Heart left ventricle (tissue), 16 donors: ENCODE data around the gene ARMH3. TPM values are rescaled to one million over a fixed set of nuclear protein-coding genes. Genes with fewer than 3 reads are reported as not detected.

Source experiments
- ATAC-seq, 4 donors: fragments of 200-7000 bp; cut with Tn5 transposase; one replicate each; pipeline ENCODE4 v1.9.1; 2020 to 2022; ENCODE audit warnings: moderate library complexity in 4 of 4, mild to moderate bottlenecking in 3 of 4, moderate number of reproducible peaks in 1 of 4
- DNase-seq, 5 donors: peaks; one replicate each; pipeline ENCODE4 v3.0.0-alpha.2; 2020
- H3K27ac ChIP-seq, 12 donors: fragments of 200-600 bp; sonication (generic) in 4 of 12; one replicate each; pipeline versions ENCODE4 v1.5.0 to v1.8.0; 2016 to 2022; ENCODE audit warnings: mild to moderate bottlenecking in 2 of 12
- H3K27me3 ChIP-seq, 9 donors: fragments of 200-600 bp; sonication (generic) in 2 of 9; one replicate each; pipeline versions ENCODE4 v1.5.1 to v1.8.0; 2016 to 2022; ENCODE audit warnings: mild to moderate bottlenecking in 3 of 9
- H3K36me3 ChIP-seq, 9 donors: fragments of 200-600 bp; sonication (generic) in 2 of 9; one replicate each; pipeline versions ENCODE4 v1.5.0 to v1.8.0; 2018 to 2022; ENCODE audit warnings: mild to moderate bottlenecking in 2 of 9
- H3K4me1 ChIP-seq, 12 donors: fragments of 200-600 bp; sonication (generic) in 4 of 12; one replicate each; pipeline versions ENCODE4 v1.5.0 to v1.8.0; 2016 to 2022; ENCODE audit warnings: mild to moderate bottlenecking in 3 of 12
- H3K4me3 ChIP-seq, 12 donors: fragments of 200-600 bp; sonication (generic) in 4 of 12; one replicate each; pipeline versions ENCODE4 v1.5.0 to v1.8.0; 2017 to 2022; ENCODE audit warnings: mild to moderate bottlenecking in 9 of 12, moderate library complexity in 4 of 12
- H3K9me3 ChIP-seq, 12 donors: fragments of 200-600 bp; sonication (generic) in 4 of 12; one replicate each; pipeline versions ENCODE4 v1.5.0 to v1.8.0; 2016 to 2022; ENCODE audit warnings: mild to moderate bottlenecking in 1 of 12
- CTCF ChIP-seq, 12 donors: fragments of 200-600 bp; sonication (generic) in 4 of 12; IDR thresholded peaks; one replicate each; pipeline versions ENCODE4 v1.5.0 to v1.8.0; 2018 to 2022; ENCODE audit warnings: antibody characterized with exemption in 12 of 12, mild to moderate bottlenecking in 5 of 12
- POLR2A ChIP-seq, 2 donors: fragments of 450-650 bp; IDR thresholded peaks; one replicate each; pipeline ENCODE4 v1.6.1; 2017; ENCODE audit warnings: antibody characterized with exemption in 2 of 2, mild to moderate bottlenecking in 2 of 2, moderate library complexity in 2 of 2
- WGBS, 4 donors: extraction: QIAGEN DNeasy Blood & Tissue Kit in 2 of 4; methylation state at CpG; one replicate each; pipeline versions ENCODE4 v1.1.5 to v1.1.7; 2013 to 2018; 5-methylcytosine and 5-hydroxymethylcytosine counted together
- intact Hi-C, 10 donors: fragments of 100-400 bp; cut with DNase I; formaldehyde crosslinking; loops; one replicate each; pipeline versions ENCODE4 v1.11.1 to v1.14.2; 2022
- polyA plus RNA-seq, 2 donors: library from polyadenylated mRNA; stranded (reverse); fragments of 200-250 nt; gene quantifications; one replicate each; pipeline ENCODE4 v1.2.3, GENCODE V29; 2013
- total RNA-seq, 9 donors: library from RNA; depleted of rRNA in 2 of 9; stranded (reverse); fragments of >200 nt in 2 of 9; fragmentation: NEBNext Ultra II Directional in 3 of 9; extraction: Animal tissue kit (Norgen Biotek cat#: 25700) in 3 of 9; gene quantifications; one replicate each; pipeline versions ENCODE4 v1.1.0 to v1.2.4, GENCODE V29; 2016 to 2023
- donor health status: ischemic (EF 13 %, LVEDD 7.1; RV severe dilation, severe dysfunction).
- donor health status: healthy with polysubstance abuse.
- donor health status: DM: no; HTN: yes; CAD: no.
- donor health status: DM: no; HTN: no; CAD: no.
- donor health status: ischemic (EF 25% LVEDD 6.9; RV normal size, moderate dysfunction).
- donor health status: ischemic (EF 25% LVEDD 5.7; RV mildly dilated, moderate dysfunction).
- donor health status: healthy.
- donor health status: DM: yes; HTN: yes; CAD: no.
- donor health status: ischemic (EF 35%, LVEDD 5.7; RV mildly dilated, moderate dysfunction).
- donor health status: nonischemic (EF 11% LVEDD 7.7; RV severe dilation, severe dysfunction).
- donor health status: DM: yes; HTN: yes; CAD: no.
- donor health status: PGD.
- donor health status: ischemic (EF 29% LVEDD 5.4; RV normal size, mild dysfunction).
- donor health status: nonischemic (EF 23%, LVEDD 6.1; RV moderate dilation, normal function).

ARMH3 gene
- total and polyA plus RNA-seq, 11 donors, result 28.5 to 84.2 (median 43.9) TPM

- H3K9me3 ChIP-seq, result no peaks in the 10 kb centered on the region
- no peaks in the 10 kb centered on the region for H3K27me3 ChIP-seq
- peaks cover 0 to 58% (median 32%) of the 10 kb centered on the region in 12 donors for H3K4me1 ChIP-seq
- 22 to 49% (median 27%) methylated on average over 1 of the region's 1 CpG for WGBS, 4 donors
- no peak for DNase-seq
- no peak for TF ChIP-seq POLR2A (IDR thresholded peaks at IDR 0.05)
- no peak for TF ChIP-seq CTCF (IDR thresholded peaks at IDR 0.05)
- H3K27ac ChIP-seq, result peak overlapping the region in 3 of 12 donors; percentile 2 to 23 (median 17)
- intact Hi-C loops, result no loop called here
- peaks cover 0 to 17% (median 0%) of the 10 kb centered on the region in 9 donors for H3K36me3 ChIP-seq
- no peak overlapping the region for H3K4me3 ChIP-seq
- ATAC-seq, result no peak
Measured at GRCh38 chr10:101941871-101942270, 114.1 kb downstream of the ARMH3 start.

- no peak for TF ChIP-seq CTCF (IDR thresholded peaks at IDR 0.05)
- TF ChIP-seq POLR2A (IDR thresholded peaks at IDR 0.05), result no peak
- H3K36me3 ChIP-seq, result peaks cover 0 to 13% (median 0%) of the 10 kb centered on the region in 9 donors
- H3K9me3 ChIP-seq, result no peaks in the 10 kb centered on the region
- ATAC-seq (no peak), DNase-seq (no peak)
- peak overlapping the region in 5 of 12 donors; percentile 17 to 87 (median 71) for H3K27ac ChIP-seq
- no peaks in the 10 kb centered on the region for H3K27me3 ChIP-seq
- H3K4me1 ChIP-seq, result peaks cover 0 to 61% (median 34%) of the 10 kb centered on the region in 12 donors
- 74 to 91% (median 87%) methylated on average over 1 of the region's 1 CpG for WGBS, 4 donors
- no peak overlapping the region for H3K4me3 ChIP-seq
- intact Hi-C loops, result no loop called here
Measured at GRCh38 chr10:101940916-101941315, 115.1 kb downstream of the ARMH3 start.

GRCh38 chr10:101939729-101940128 is 116.2 kb downstream of the ARMH3 start:
- intact Hi-C loops, result loop anchor here in 2 of 10 donors (2.0 to 5.0 kb wide), 2 partner anchors 21 to 37 kb away; no protein-coding TSS in a partner anchor
- Histone ChIP-seq H3K27me3 (no peaks in the 10 kb centered on the region), H3K9me3 (no peaks in the 10 kb centered on the region), H3K27ac (peak overlapping the region; percentile 61 to 88 (median 78)), H3K36me3 (peaks cover 0 to 13% (median 0%) of the 10 kb centered on the region in 9 donors), H3K4me1 (peaks cover 0 to 70% (median 36%) of the 10 kb centered on the region in 12 donors), H3K4me3 (peak overlapping the region in 10 of 12 donors; percentile 17 to 52 (median 28))
- TF ChIP-seq POLR2A (IDR thresholded peaks at IDR 0.05), result no peak
- TF ChIP-seq CTCF (IDR thresholded peaks at IDR 0.05), result no peak
- ATAC-seq (peak; percentile 45 to 77 (median 58)), DNase-seq (no peak)
- 42 to 49% (median 44%) methylated on average over 3 of the region's 3 CpGs for WGBS, 4 donors

GRCh38 chr10:101939008-101939648 is 116.8 kb downstream of the ARMH3 start:
- ATAC-seq (peak; percentile 53 to 76 (median 71)), DNase-seq (no peak)
- 39 to 59% (median 55%) methylated on average over 3 of the region's 3 CpGs for WGBS, 4 donors
- TF ChIP-seq POLR2A (IDR thresholded peaks at IDR 0.05) (no peak), CTCF (IDR thresholded peaks at IDR 0.05) (no peak)
- peaks cover 0 to 13% (median 0%) of the 10 kb centered on the region in 9 donors for H3K36me3 ChIP-seq
- H3K4me3 ChIP-seq, result peak overlapping the region in 10 of 12 donors; percentile 17 to 52 (median 28)
- peak overlapping the region; percentile 61 to 88 (median 78) for H3K27ac ChIP-seq
- H3K27me3 ChIP-seq, result no peaks in the 10 kb centered on the region
- no peaks in the 10 kb centered on the region for H3K9me3 ChIP-seq
- intact Hi-C loops, result loop anchor here in 2 of 10 donors (2.0 to 5.0 kb wide), 2 partner anchors 22 to 37 kb away; no protein-coding TSS in a partner anchor
- peaks cover 0 to 71% (median 39%) of the 10 kb centered on the region in 12 donors for H3K4me1 ChIP-seq
